Placental pericyte (primary cell): ENCODE results near the gene KRTAP4-2. TPM values are rescaled to one million over a fixed set of nuclear protein-coding genes. Genes with fewer than 3 reads are reported as not detected.

Source experiments
- small RNA-seq: library from RNA; depleted of rRNA; stranded (forward); fragments of <200 nt; gene quantifications from one replicate; pipeline ENCODE3, GENCODE V24; 2012; ENCODE audit warnings: low replicate concordance
- total RNA-seq: library from RNA; depleted of rRNA; stranded (reverse); fragments of >200 nt; gene quantifications from 2 replicates; pipeline ENCODE4 v1.2.3, GENCODE V29; 2012

Gene KRTAP4-2
- not detected in 2 replicates for total RNA-seq

DNA sequence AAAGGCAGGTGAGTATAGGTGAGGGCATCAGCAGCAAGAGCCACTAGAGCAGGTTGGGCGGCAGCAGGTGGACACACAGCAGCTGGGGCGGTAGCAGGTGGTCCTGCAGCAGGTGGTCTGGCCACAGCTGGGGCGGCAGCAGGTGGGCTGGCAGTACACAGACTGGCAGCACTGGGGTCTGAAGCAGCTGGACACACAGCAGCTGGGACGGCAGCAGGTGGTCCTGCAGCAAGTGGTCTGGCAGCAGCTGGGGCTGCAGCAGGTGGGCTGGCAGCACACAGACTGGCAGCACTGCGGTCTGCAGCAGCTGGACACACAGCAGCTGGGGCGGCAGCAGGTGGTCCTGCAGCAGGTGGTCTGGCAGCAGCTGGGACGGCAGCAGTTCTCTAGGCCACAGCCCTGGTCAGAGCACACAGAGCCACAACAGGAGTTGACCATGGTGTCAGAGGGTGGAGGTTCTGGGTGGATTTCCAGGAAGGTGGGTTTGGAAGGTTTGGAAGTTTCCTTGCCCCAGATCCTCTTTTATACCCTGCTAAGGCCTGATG is at the start of gene KRTAP4-2:
KRTAP4-2 (minus strand) TSS at position 495 of the 545 bp plus-strand sequence; CDS start at position 438, 57 bp downstream.

DNA sequence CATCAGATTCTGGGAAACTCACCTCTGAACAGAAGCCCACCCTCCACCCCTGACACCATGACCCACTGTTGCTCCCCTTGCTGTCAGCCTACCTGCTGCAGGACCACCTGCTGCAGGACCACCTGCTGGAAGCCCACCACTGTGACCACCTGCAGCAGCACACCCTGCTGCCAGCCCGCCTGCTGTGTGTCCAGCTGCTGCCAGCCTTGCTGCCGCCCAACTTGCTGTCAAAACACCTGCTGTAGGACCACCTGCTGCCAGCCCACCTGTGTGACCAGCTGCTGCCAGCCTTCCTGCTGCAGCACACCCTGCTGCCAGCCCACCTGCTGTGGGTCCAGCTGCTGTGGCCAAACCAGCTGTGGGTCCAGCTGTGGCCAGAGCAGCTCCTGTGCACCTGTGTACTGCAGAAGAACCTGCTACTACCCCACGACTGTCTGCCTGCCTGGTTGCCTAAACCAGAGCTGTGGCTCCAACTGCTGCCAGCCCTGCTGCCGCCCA is 48.6 kb upstream of the KRTAP4-2 start, which contains the start of gene KRTAP9-2:
KRTAP9-2 (plus strand) TSS at position 51 of the 498 bp plus-strand sequence; CDS start at position 58, 7 bp downstream.

GRCh38 chr17:41189837-41190318 is 11.9 kb upstream of the KRTAP4-2 start, which contains the start of gene KRTAP9-1:
KRTAP9-1 (plus strand) TSS chr17:41189887; CDS start chr17:41189887, 0 bp downstream.

DNA sequence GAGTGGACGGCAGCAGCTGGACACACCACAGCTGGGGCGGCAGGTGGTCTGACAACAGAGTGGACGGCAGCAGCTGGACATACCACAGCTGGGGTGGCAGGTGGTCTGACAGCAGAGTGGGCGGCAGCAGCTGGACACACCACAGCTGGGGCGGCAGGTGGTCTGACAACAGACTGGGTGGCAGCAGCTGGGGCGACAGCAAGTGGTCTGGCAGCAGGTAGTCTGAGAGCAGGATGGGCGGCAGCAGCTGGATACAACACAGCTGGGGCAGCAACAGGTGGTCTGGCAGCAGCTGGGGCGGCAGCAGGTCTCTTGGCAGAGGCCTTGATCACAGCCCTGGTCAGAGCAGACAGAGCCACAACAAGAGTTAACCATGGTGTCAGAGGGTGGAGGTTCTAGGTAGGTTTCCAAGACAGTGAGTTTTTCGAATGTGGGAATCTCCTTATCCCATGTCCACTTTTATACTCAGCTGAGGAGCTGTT is 6.5 kb upstream of the KRTAP4-2 start, which contains the start of gene KRTAP4-1:
KRTAP4-1 (minus strand) TSS at position 432 of the 482 bp plus-strand sequence; CDS start at position 375, 57 bp downstream.

DNA sequence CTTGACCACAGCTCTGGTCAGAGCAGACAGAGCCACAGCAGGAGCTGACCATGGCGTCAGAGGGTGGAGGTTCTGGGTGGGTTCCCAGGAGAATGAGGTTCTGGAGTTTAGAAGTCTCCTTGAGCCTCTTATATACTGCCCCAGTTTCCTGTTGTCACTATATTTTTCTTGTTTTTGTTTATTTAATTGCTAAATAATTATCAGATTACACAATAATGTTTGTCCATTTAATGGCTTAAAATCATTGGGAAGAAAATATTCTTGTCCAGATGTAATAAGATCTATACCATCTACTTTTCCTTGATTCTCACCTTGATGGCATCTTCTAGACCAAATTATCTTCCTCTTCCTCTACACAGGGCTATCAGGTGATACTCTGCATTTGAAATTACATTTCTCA is 9.9 kb downstream of the KRTAP4-2 start, which contains the start of gene KRTAP4-3:
KRTAP4-3 (minus strand) TSS at position 101 of the 400 bp plus-strand sequence; CDS start at position 52, 49 bp downstream.

DNA sequence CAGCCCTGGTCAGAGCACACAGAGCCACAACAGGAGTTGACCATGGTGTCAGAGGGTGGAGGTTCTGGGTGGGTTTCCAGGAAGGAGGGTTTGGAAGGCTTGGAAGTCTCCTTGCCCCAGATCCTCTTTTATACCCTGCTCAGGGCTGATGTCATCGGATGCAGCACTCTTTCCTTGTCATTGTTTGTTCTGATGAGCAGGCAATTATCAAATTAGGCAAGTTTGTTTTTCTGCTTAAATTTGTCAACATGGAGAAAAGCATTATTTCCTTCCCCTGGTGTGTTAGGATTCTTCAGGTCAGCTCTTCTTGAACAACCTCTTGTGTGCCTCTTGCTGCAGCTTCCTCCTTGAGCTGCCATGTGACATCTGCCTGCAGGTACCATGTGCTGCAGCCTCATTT is 17.4 kb downstream of the KRTAP4-2 start, which contains the start of gene KRTAP4-4:
KRTAP4-4 (minus strand) TSS at position 101 of the 400 bp plus-strand sequence; CDS start at position 44, 57 bp downstream.

GRCh38 chr17:41149652-41149985 is 28.4 kb downstream of the KRTAP4-2 start, which contains the start of gene KRTAP4-5:
KRTAP4-5 (minus strand) TSS chr17:41149825; CDS start chr17:41149767, 58 bp downstream.

GRCh38 chr17:41140360-41141131 is 37.5 kb downstream of the KRTAP4-2 start, which contains the start of gene KRTAP4-6:
KRTAP4-6 (minus strand) TSS chr17:41140544; CDS start chr17:41140487, 57 bp downstream.

Small RNAs within 50 kb of the gene (small RNA-seq; reads per million reads assigned to genes)
- not detected for gene KRTAP4-17P

Other genes with a start within 250 kb of the KRTAP4-2 start
- 0.22 TPM in 1 of 2 replicates, not detected in the other for gene KRT23, start 240.6 kb downstream of the KRTAP4-2 start, total RNA-seq
- 0.43 TPM in 1 of 2 replicates, not detected in the other for gene KRT39, start 211.3 kb downstream of the KRTAP4-2 start, total RNA-seq
- 0.14 TPM in 1 of 2 replicates, not detected in the other for gene KRT40, start 193.9 kb downstream of the KRTAP4-2 start, total RNA-seq
- gene KRTAP3-3, start 184.1 kb downstream of the KRTAP4-2 start, total RNA-seq = not detected in 2 replicates
- gene KRTAP3-2, start 178.3 kb downstream of the KRTAP4-2 start, total RNA-seq = not detected in 2 replicates
- gene KRTAP3-1, start 169.1 kb downstream of the KRTAP4-2 start, total RNA-seq = not detected in 2 replicates
- gene KRTAP1-5, start 151.0 kb downstream of the KRTAP4-2 start, total RNA-seq = 1.5 and 14.2 TPM in 2 replicates
- gene KRTAP1-4, start 148.0 kb downstream of the KRTAP4-2 start, total RNA-seq = not detected in 2 replicates
- not detected in 2 replicates for gene KRTAP1-3, start 143.3 kb downstream of the KRTAP4-2 start, total RNA-seq
- gene KRTAP1-1, start 136.8 kb downstream of the KRTAP4-2 start, total RNA-seq = not detected in 2 replicates
- not detected in 2 replicates for gene KRTAP2-1, start 130.9 kb downstream of the KRTAP4-2 start, total RNA-seq
- not detected in 2 replicates for gene KRTAP2-2, start 123.0 kb downstream of the KRTAP4-2 start, total RNA-seq
- 0.72 TPM in 1 of 2 replicates, not detected in the other for gene KRTAP2-3, start 118.1 kb downstream of the KRTAP4-2 start, total RNA-seq
- not detected in 2 replicates for gene KRTAP2-4, start 112.3 kb downstream of the KRTAP4-2 start, total RNA-seq
- gene KRTAP4-7, start 94.1 kb downstream of the KRTAP4-2 start, total RNA-seq = not detected in 2 replicates
- not detected in 2 replicates for gene KRTAP4-8, start 80.1 kb downstream of the KRTAP4-2 start, total RNA-seq
- gene KRTAP4-16, start 76.0 kb downstream of the KRTAP4-2 start, total RNA-seq = not detected in 2 replicates
- gene KRTAP4-9, start 72.8 kb downstream of the KRTAP4-2 start, total RNA-seq = not detected in 2 replicates
- gene KRTAP4-11, start 59.8 kb downstream of the KRTAP4-2 start, total RNA-seq = not detected in 2 replicates
- not detected in 2 replicates for gene KRTAP4-12, start 54.0 kb downstream of the KRTAP4-2 start, total RNA-seq
- gene KRTAP4-6, start 37.7 kb downstream of the KRTAP4-2 start, total RNA-seq = not detected in 2 replicates
- gene KRTAP4-5, start 28.4 kb downstream of the KRTAP4-2 start, total RNA-seq = not detected in 2 replicates
- gene KRTAP4-4, start 17.5 kb downstream of the KRTAP4-2 start, total RNA-seq = not detected in 2 replicates
- not detected in 2 replicates for gene KRTAP4-3, start 10.0 kb downstream of the KRTAP4-2 start, total RNA-seq
- gene KRTAP4-1, start 6.7 kb upstream of the KRTAP4-2 start, total RNA-seq = not detected in 2 replicates
- not detected in 2 replicates for gene KRTAP9-1, start 11.7 kb upstream of the KRTAP4-2 start, total RNA-seq
- not detected in 2 replicates for gene KRTAP9-2, start 48.4 kb upstream of the KRTAP4-2 start, total RNA-seq
- gene KRTAP9-3, start 54.2 kb upstream of the KRTAP4-2 start, total RNA-seq = not detected in 2 replicates
- gene KRTAP9-8, start 59.8 kb upstream of the KRTAP4-2 start, total RNA-seq = not detected in 2 replicates
- not detected in 2 replicates for gene KRTAP9-4, start 71.5 kb upstream of the KRTAP4-2 start, total RNA-seq
- not detected in 2 replicates for gene KRTAP9-9, start 77.2 kb upstream of the KRTAP4-2 start, total RNA-seq
- not detected in 2 replicates for gene KRTAP9-6, start 87.2 kb upstream of the KRTAP4-2 start, total RNA-seq
- gene KRTAP9-7, start 97.5 kb upstream of the KRTAP4-2 start, total RNA-seq = not detected in 2 replicates
- gene KRTAP29-1, start 124.6 kb upstream of the KRTAP4-2 start, total RNA-seq = not detected in 2 replicates
- gene KRTAP16-1, start 131.1 kb upstream of the KRTAP4-2 start, total RNA-seq = not detected in 2 replicates
- not detected in 2 replicates for gene KRTAP17-1, start 137.5 kb upstream of the KRTAP4-2 start, total RNA-seq
- gene KRT33A, start 172.6 kb upstream of the KRTAP4-2 start, total RNA-seq = not detected in 2 replicates
- not detected in 2 replicates for gene KRT33B, start 191.6 kb upstream of the KRTAP4-2 start, total RNA-seq
- gene KRT34, start 204.1 kb upstream of the KRTAP4-2 start, total RNA-seq = 2.2 and 4.7 TPM in 2 replicates
- not detected in 2 replicates for gene KRT31, start 219.4 kb upstream of the KRTAP4-2 start, total RNA-seq
- not detected in 2 replicates for gene KRT37, start 246.4 kb upstream of the KRTAP4-2 start, total RNA-seq